ENCODE measurements around the gene SPOCK1.

The SPOCK1 gene

DNA sequence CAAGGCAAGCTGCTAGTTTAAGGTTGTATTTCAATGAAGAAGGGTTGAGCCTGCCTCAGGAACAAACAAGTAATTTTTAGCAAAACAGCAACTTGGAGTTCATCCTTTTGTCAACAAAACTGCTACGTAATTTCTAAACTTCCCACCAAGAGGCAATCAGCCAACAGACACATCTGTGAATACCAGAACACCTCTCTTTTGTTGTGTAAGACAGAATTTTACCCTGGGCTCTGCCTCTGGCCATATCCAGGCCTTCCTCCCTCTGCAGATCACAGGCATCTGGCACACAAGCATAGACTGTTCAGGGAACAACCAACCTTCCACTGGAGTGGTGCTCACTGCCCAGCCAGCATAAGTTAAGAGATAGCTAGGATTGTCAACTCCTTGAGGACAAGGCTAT lies 409.0 kb downstream of the SPOCK1 start:
- TF ChIP-seq POLR2A (IDR thresholded peaks at IDR 0.05; ENCODE audit: extremely low read depth, insufficient read length) (no peak), MYC (IDR thresholded peaks at IDR 0.05; ENCODE audit: low read depth, low read length) (no peak)
- TF ChIP-seq, protein P1, sequence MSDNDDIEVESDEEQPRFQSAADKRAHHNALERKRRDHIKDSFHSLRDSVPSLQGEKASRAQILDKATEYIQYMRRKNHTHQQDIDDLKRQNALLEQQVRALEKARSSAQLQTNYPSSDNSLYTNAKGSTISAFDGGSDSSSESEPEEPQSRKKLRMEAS (IDR thresholded peaks at IDR 0.05; ENCODE audit: low read depth, low read length) = no peak
- TF ChIP-seq, protein P2, sequence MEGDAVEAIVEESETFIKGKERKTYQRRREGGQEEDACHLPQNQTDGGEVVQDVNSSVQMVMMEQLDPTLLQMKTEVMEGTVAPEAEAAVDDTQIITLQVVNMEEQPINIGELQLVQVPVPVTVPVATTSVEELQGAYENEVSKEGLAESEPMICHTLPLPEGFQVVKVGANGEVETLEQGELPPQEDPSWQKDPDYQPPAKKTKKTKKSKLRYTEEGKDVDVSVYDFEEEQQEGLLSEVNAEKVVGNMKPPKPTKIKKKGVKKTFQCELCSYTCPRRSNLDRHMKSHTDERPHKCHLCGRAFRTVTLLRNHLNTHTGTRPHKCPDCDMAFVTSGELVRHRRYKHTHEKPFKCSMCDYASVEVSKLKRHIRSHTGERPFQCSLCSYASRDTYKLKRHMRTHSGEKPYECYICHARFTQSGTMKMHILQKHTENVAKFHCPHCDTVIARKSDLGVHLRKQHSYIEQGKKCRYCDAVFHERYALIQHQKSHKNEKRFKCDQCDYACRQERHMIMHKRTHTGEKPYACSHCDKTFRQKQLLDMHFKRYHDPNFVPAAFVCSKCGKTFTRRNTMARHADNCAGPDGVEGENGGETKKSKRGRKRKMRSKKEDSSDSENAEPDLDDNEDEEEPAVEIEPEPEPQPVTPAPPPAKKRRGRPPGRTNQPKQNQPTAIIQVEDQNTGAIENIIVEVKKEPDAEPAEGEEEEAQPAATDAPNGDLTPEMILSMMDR (IDR thresholded peaks at IDR 0.05; ENCODE audit: low read depth, low read length) = no peak
- no peak for DNase-seq (ENCODE audit: low read depth)
- H3K4me3 ChIP-seq (ENCODE audit: low read depth, low read length) = no peak overlapping the region

DNA sequence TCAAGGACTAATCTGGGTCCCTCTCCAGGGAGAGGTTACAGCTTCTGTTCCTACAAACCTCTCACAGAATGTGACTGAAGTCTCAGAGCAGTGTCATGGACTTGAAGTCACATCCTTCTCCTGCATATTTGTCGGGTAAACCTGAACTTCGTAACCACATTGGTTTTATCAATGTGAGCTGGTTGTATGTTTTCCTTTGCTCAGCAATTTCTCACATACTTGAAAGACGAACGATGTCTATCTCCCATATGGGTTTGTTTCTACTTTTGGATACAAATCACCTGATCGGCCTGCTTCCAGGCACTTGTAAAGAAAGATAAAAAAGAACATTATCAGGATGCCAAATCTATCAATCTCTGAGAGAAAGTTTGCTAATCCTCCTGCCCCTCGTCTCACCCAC lies 411.0 kb downstream of the SPOCK1 start:
- no peak for DNase-seq (ENCODE audit: low read depth)
- H3K4me3 ChIP-seq (ENCODE audit: low read depth, low read length) = no peak overlapping the region
- TF ChIP-seq, protein P1 (IDR thresholded peaks at IDR 0.05; ENCODE audit: low read depth, low read length) = no peak
- TF ChIP-seq MYC (IDR thresholded peaks at IDR 0.05; ENCODE audit: low read depth, low read length) (no peak), POLR2A (IDR thresholded peaks at IDR 0.05; ENCODE audit: extremely low read depth, insufficient read length) (no peak)
- TF ChIP-seq, protein P2 (IDR thresholded peaks at IDR 0.05; ENCODE audit: low read depth, low read length) = no peak

DNA sequence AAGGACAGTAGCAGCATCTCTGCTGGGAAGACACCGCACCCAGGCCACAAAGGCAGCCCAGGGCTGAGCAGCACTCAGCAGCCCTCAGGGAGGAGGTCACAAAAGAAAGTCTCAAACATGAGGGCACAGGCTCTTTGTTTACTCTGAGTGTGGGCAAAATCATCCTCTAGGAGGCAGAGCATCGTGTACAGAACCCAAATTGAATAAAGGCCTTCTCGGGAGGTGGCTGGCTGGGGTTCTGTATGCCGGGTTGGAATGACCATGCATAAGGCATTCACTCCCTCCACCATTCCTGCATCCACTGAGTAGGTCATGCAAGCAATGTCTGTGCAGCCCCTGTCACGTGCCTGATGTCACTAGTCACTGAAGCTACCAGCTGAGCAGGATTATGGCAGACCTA lies 412.8 kb downstream of the SPOCK1 start:
- H3K4me3 ChIP-seq (ENCODE audit: low read depth, low read length) = no peak overlapping the region
- no peak for DNase-seq (ENCODE audit: low read depth)
- TF ChIP-seq POLR2A (IDR thresholded peaks at IDR 0.05; ENCODE audit: extremely low read depth, insufficient read length) = no peak
- TF ChIP-seq, protein P2 (IDR thresholded peaks at IDR 0.05; ENCODE audit: low read depth, low read length) = no peak
- TF ChIP-seq, protein P1 (IDR thresholded peaks at IDR 0.05; ENCODE audit: low read depth, low read length) = no peak
- no peak for TF ChIP-seq MYC (IDR thresholded peaks at IDR 0.05; ENCODE audit: low read depth, low read length)

DNA sequence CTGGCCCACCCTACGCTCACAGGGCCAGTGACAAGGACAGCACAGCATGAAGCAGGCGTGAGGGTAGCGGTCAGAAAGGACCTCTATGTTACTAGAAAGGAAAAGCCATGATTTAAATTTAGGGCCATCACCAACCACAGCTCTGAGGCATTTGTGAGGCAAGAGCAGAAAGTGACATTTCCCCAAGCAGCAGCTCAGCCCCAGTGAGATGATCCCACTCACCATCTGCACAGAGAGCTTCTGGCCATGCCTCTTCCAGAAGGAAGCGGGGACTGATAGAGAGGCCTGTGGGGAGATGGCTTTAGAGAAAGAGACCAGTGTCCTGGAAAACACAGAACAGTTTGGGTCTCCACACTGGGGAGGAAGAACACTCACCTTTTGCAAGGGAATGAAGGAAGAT lies 413.9 kb downstream of the SPOCK1 start:
- TF ChIP-seq, protein P1 (IDR thresholded peaks at IDR 0.05; ENCODE audit: low read depth, low read length) = no peak
- TF ChIP-seq MYC (IDR thresholded peaks at IDR 0.05; ENCODE audit: low read depth, low read length) = no peak
- TF ChIP-seq, protein P2 (IDR thresholded peaks at IDR 0.05; ENCODE audit: low read depth, low read length) = no peak
- no peak for TF ChIP-seq POLR2A (IDR thresholded peaks at IDR 0.05; ENCODE audit: extremely low read depth, insufficient read length)
- no peak overlapping the region for H3K4me3 ChIP-seq (ENCODE audit: low read depth, low read length)

DNA sequence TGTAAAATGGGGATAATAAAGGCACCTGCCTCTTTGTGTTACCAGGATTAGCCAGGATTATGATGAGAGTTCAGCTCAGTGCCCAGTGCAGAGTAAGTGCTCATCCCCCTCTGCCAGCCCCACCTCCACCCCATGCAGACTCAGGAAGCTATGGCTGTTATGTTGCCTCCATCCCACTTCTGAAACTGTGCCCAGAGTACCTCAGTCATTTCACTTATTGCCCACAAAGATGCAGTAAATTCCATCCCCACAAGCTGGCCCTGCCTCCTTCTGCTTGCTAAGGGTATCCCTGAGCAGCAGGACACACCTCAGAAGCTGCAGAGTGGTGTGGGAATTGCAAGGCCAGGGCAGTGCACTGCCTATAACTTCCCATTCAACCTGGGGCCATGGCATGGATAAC lies 415.1 kb downstream of the SPOCK1 start:
- DNase-seq (ENCODE audit: low read depth) = no peak
- no peak overlapping the region for H3K4me3 ChIP-seq (ENCODE audit: low read depth, low read length)
- TF ChIP-seq POLR2A (IDR thresholded peaks at IDR 0.05; ENCODE audit: extremely low read depth, insufficient read length) (no peak), MYC (IDR thresholded peaks at IDR 0.05; ENCODE audit: low read depth, low read length) (no peak)
- TF ChIP-seq, protein P2 (IDR thresholded peaks at IDR 0.05; ENCODE audit: low read depth, low read length) = no peak
- TF ChIP-seq, protein P1 (IDR thresholded peaks at IDR 0.05; ENCODE audit: low read depth, low read length) = no peak

More for the DNA sequence above, 413.9 kb downstream of the SPOCK1 start:
- no peak for DNase-seq (ENCODE audit: low read depth)
